ENCODE measurements around the gene SLX4IP.

Gene SLX4IP

GRCh38 chr20:10538768-10539167 lies 103.7 kb downstream of the SLX4IP start:
- H3K27ac ChIP-seq, result no peak overlapping the region
- in situ Hi-C loops (cut with HindIII; ENCODE audit: low pct_ligation_motif_present, low sequenced_read_pairs), result no loop called here
- no peaks in the 10 kb centered on the region for H3K36me3 ChIP-seq (replicated peaks)
- no peak overlapping the region for H3K4me3 ChIP-seq (ENCODE audit: low read depth, low read length)
- no peaks in the 10 kb centered on the region for H3K27me3 ChIP-seq (replicated peaks)
- no peak for DNase-seq
- TF ChIP-seq CTCF (IDR thresholded peaks at IDR 0.05; ENCODE audit: low read depth, low read length, missing control alignments), result no peak

DNA sequence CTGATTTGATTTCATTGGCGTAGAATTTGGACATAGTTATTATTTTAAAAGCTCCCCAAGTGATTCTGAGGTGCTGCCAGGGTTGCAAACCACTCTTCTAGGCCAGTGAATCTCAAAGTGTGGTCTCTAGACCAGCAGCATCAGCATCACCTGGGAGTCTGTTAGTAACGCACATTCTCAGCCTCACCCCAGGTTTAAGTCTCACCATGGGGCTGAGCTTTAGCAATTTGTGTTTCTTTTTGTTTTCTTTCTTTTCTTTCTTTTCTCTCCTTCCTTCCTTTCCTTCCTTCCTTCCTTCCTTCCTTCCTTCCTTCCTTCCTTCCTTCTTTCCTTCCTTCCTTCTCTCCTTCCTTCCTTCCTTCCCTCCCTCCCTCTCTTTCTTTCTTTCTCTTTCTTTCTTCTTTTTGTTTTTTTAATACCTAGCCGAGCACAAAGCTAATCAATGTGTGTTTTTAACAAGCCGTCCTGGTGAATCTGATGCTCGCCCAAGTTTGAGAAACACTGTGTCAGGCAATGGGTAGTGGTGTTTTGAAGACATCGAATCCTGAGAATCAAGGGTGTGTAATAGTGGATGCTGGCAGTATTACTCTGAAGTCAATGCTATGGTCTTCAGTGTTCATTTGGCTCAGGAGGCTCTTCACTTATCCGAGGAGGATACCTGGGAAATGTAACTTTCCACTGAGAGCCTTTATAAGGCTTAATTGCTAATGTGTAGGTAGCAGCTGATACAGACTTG lies 104.9 kb downstream of the SLX4IP start:
- no peak for TF ChIP-seq CTCF (IDR thresholded peaks at IDR 0.05; ENCODE audit: low read depth, low read length, missing control alignments)
- DNase-seq, result no peak
- Histone ChIP-seq H3K4me3 (ENCODE audit: low read depth, low read length) (no peak overlapping the region), H3K27me3 (replicated peaks) (no peaks in the 10 kb centered on the region), H3K27ac (peak overlapping the region; percentile 94), H3K36me3 (replicated peaks) (no peaks in the 10 kb centered on the region)
- in situ Hi-C loops (cut with HindIII; ENCODE audit: low pct_ligation_motif_present, low sequenced_read_pairs), result no loop called here

GRCh38 chr20:10540636-10541493 lies 105.8 kb downstream of the SLX4IP start:
- no peaks in the 10 kb centered on the region for H3K36me3 ChIP-seq (replicated peaks)
- peak overlapping the region; percentile 94 for H3K27ac ChIP-seq
- H3K4me3 ChIP-seq (ENCODE audit: low read depth, low read length), result peak overlapping the region; percentile 6
- DNase-seq, result peak; percentile 89
- TF ChIP-seq CTCF (IDR thresholded peaks at IDR 0.05; ENCODE audit: low read depth, low read length, missing control alignments), result no peak
- in situ Hi-C loops (cut with HindIII; ENCODE audit: low pct_ligation_motif_present, low sequenced_read_pairs), result no loop called here
- H3K27me3 ChIP-seq (replicated peaks), result no peaks in the 10 kb centered on the region

DNA sequence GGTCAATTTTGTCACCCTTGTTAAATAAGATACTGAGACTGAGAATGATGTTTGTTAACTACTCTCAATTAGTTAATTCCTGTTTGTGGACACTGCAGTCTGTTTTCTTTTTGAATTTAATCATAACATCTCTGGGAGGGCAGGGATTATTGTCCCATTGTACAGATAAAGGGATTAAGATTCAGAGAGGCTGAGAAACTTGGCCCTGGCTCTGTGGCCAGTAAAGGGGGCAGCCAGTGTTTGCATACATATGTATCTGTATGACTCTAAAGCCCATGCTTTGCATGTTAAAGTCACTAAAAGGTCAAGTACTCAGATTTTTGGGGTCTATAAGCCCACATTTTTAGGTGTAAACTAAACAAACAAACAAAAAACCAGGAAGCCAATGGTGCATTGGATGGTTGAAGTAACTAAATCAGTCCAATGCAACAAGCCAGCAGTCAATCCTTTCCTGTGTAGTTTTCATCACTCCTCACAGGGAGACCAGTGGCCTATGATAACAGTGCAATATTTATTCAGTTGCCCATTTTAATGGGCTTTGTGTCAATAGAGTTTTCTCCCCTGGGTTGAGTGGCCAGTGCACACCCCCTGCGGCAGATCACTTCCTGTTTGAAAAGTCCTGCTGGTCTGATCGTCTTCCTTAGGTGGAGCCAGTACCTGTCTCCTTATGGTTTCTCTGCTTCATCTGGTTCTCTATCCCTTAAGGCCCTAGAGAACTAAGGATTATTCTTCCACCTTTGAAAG lies 106.7 kb downstream of the SLX4IP start:
- DNase-seq, result no peak
- Histone ChIP-seq H3K27ac (peak overlapping the region; percentile 94), H3K27me3 (replicated peaks) (no peaks in the 10 kb centered on the region), H3K4me3 (ENCODE audit: low read depth, low read length) (no peak overlapping the region), H3K36me3 (replicated peaks) (no peaks in the 10 kb centered on the region)
- in situ Hi-C loops (cut with HindIII; ENCODE audit: low pct_ligation_motif_present, low sequenced_read_pairs), result no loop called here
- TF ChIP-seq CTCF (IDR thresholded peaks at IDR 0.05; ENCODE audit: low read depth, low read length, missing control alignments), result no peak

GRCh38 chr20:10542442-10542841 lies 107.3 kb downstream of the SLX4IP start:
- H3K27me3 ChIP-seq (replicated peaks), result no peaks in the 10 kb centered on the region
- no peaks in the 10 kb centered on the region for H3K36me3 ChIP-seq (replicated peaks)
- in situ Hi-C loops (cut with HindIII; ENCODE audit: low pct_ligation_motif_present, low sequenced_read_pairs), result no loop called here
- no peak for TF ChIP-seq CTCF (IDR thresholded peaks at IDR 0.05; ENCODE audit: low read depth, low read length, missing control alignments)
- no peak overlapping the region for H3K4me3 ChIP-seq (ENCODE audit: low read depth, low read length)
- H3K27ac ChIP-seq, result no peak overlapping the region
- no peak for DNase-seq
